Endothelial cell of umbilical vein (primary cell): ENCODE results near the gene FAM107A. TPM values are rescaled to one million over a fixed set of nuclear protein-coding genes. Genes with fewer than 3 reads are reported as not detected.

Source experiments
- BruUV-seq: library from RNA; stranded (reverse); fragments of 400-500 nt; replicated peaks from 2 replicates; lab custom pipeline; 2021; lab: Mats Ljungman, UMichigan
- CTCF ChIA-PET: fragments of 300-600, 350-600 bp; sonication (Branson Sonifier 250); formaldehyde crosslinking; loops from one replicate; lab custom pipeline; 2021; ENCODE audit warnings: antibody characterized with exemption, inconsistent platforms; lab: Charles Lee
- POLR2A ChIA-PET: fragments of 300-600, 350-600 bp; sonication (Branson Sonifier 250); formaldehyde crosslinking; loops from one replicate; lab custom pipeline; 2021; ENCODE audit warnings: antibody characterized with exemption, inconsistent platforms; lab: Charles Lee
- DNase-seq: peaks from one replicate; pipeline ENCODE4 v3.0.0-alpha.2; 2011; ENCODE audit warnings: low read depth, low spot score
- FAIRE-seq: peaks from 2 replicates; lab custom pipeline; 2011; peaks lifted over from hg19 to GRCh38; lab: Jason Lieb, UNC
- H2AFZ ChIP-seq: 2 replicates; pipeline ENCODE4 v1.6.0; 2012; ENCODE audit warnings: low read depth, low read length, control low read depth, inconsistent platforms
- H3K27ac ChIP-seq: 2 replicates; pipeline ENCODE4 v1.5.1; 2011; ENCODE audit warnings: low read depth, mild to moderate bottlenecking, control low read depth, low read length, moderate library complexity; ENCODE audit not compliant: insufficient read depth
- H3K27me3 ChIP-seq, 2 experiments: 2 replicates each; pipeline versions ENCODE4 v1.6.0 to v1.6.1; 2011; ENCODE audit warnings: low read length in 2 of 2, mixed read lengths in 1 of 2; ENCODE audit not compliant: control insufficient read depth in 2 of 2, insufficient read depth in 2 of 2
- H3K36me3 ChIP-seq, 2 experiments: 2 replicates in 1 of 2; 3 replicates in 1 of 2; pipeline ENCODE4 v1.5.1; 2011; ENCODE audit warnings: low read length in 2 of 2, mild to moderate bottlenecking in 1 of 2, moderate library complexity in 1 of 2; ENCODE audit not compliant: control insufficient read depth in 2 of 2, insufficient read depth in 2 of 2; ENCODE audit errors: extremely low read depth in 1 of 2
- H3K4me1 ChIP-seq: 3 replicates; pipeline ENCODE4 v1.5.1; 2011; ENCODE audit warnings: mild to moderate bottlenecking, low read length; ENCODE audit not compliant: control insufficient read depth, insufficient read depth; ENCODE audit errors: extremely low read depth
- H3K4me2 ChIP-seq: 2 replicates; pipeline ENCODE4 v1.6.1; 2011; ENCODE audit warnings: low read length, control low read depth, mixed read lengths; ENCODE audit not compliant: insufficient read depth
- H3K4me3 ChIP-seq, 3 experiments: fragments of 200-600 bp in 1 of 3; sonication (generic), shearing (Covaris generic) in 1 of 3; replicated peaks in 1 of 3; 2 replicates each; pipeline ENCODE4 v1.5.1; 2011 to 2016; ENCODE audit warnings: control low read depth in 3 of 3, low read length in 3 of 3, mild to moderate bottlenecking in 2 of 3, inconsistent platforms in 1 of 3, low read depth in 1 of 3, moderate library complexity in 1 of 3; ENCODE audit not compliant: insufficient read depth in 1 of 3
- H3K79me2 ChIP-seq: 2 replicates; pipeline ENCODE4 v1.6.0; 2012; ENCODE audit warnings: low read length, inconsistent platforms; ENCODE audit not compliant: control insufficient read depth, insufficient read depth
- H3K9ac ChIP-seq: replicated peaks from 2 replicates; pipeline ENCODE3; 2011; ENCODE audit warnings: low read length, control low read depth; ENCODE audit not compliant: insufficient read depth; ENCODE audit errors: extremely low read depth
- H3K9me1 ChIP-seq: replicated peaks from 3 replicates; pipeline ENCODE4 v1.6.0; 2011; ENCODE audit warnings: mild to moderate bottlenecking, low read length; ENCODE audit not compliant: control insufficient read depth, insufficient read depth; ENCODE audit errors: extremely low read depth
- H3K9me3 ChIP-seq: replicated peaks from 2 replicates; pipeline ENCODE4 v1.5.1; 2012; ENCODE audit warnings: low read length, inconsistent platforms; ENCODE audit not compliant: control insufficient read depth, insufficient read depth
- H4K20me1 ChIP-seq: replicated peaks from 2 replicates; pipeline ENCODE3; 2011; ENCODE audit warnings: mild to moderate bottlenecking, low read length; ENCODE audit not compliant: control insufficient read depth, insufficient read depth; ENCODE audit errors: extremely low read depth
- CTCF ChIP-seq, 2 donors: IDR thresholded peaks; 1 replicate in 1 of 2; 2 replicates in 1 of 2; pipeline ENCODE4 v1.5.1; 2011; ENCODE audit warnings: low read length in 2 of 2, mild to moderate bottlenecking in 2 of 2, moderate library complexity in 2 of 2, control low read depth in 1 of 2, inconsistent platforms in 1 of 2, low read depth in 1 of 2; ENCODE audit not compliant: insufficient read depth in 1 of 2; ENCODE audit errors: extremely low read depth in 1 of 2
- EZH2 ChIP-seq: IDR thresholded peaks from 2 replicates; pipeline ENCODE4 v1.6.1; 2012; ENCODE audit warnings: borderline replicate concordance, low read depth, mild to moderate bottlenecking, moderate library complexity, low read length, inconsistent platforms; ENCODE audit not compliant: severe bottlenecking
- FOS ChIP-seq: IDR thresholded peaks from 2 replicates; pipeline ENCODE4 v1.6.1; 2011; ENCODE audit warnings: mild to moderate bottlenecking, low read length, moderate library complexity, borderline replicate concordance; ENCODE audit not compliant: insufficient read depth
- GATA2 ChIP-seq: IDR thresholded peaks from 2 replicates; pipeline ENCODE4 v1.7.0; 2011; ENCODE audit warnings: low read depth, mild to moderate bottlenecking, moderate library complexity, mixed read lengths, low read length; ENCODE audit not compliant: insufficient read length, insufficient read depth
- JUN ChIP-seq: IDR thresholded peaks from 2 replicates; pipeline ENCODE4 v1.6.1; 2011; ENCODE audit warnings: borderline replicate concordance, low read depth; ENCODE audit not compliant: insufficient read length, insufficient read depth
- MYC ChIP-seq: IDR thresholded peaks from one replicate; pipeline ENCODE4 v1.6.1; 2011; ENCODE audit warnings: mild to moderate bottlenecking, low read depth, low read length
- POLR2A ChIP-seq: IDR thresholded peaks from 2 replicates; pipeline ENCODE4 v1.6.1; 2012; ENCODE audit warnings: low read depth, mild to moderate bottlenecking, control low read depth, low read length
- POLR2AphosphoS5 ChIP-seq: IDR thresholded peaks from 2 replicates; pipeline ENCODE4 v1.6.1; 2012; ENCODE audit warnings: low read depth, mild to moderate bottlenecking, control low read depth, low read length, moderate library complexity; ENCODE audit not compliant: insufficient read depth
- dilution Hi-C: fragments of 300-500 bp; cut with MboI; formaldehyde crosslinking; loops from one replicate; pipeline ENCODE4 v1.15.0; 2019; ENCODE audit warnings: low sequenced_read_pairs; ENCODE audit not compliant: extremely low pct_ligation_motif_present
- intact Hi-C: fragments of 100-400 bp; cut with micrococcal nuclease; formaldehyde crosslinking; loops from one replicate; pipeline ENCODE4 v1.10.0; 2022
- polyA plus RNA-seq, 4 experiments: library from polyadenylated mRNA; depleted of rRNA in 3 of 4; stranded (reverse) in 3 of 4; unstranded in 1 of 4; fragments of >200 nt; gene quantifications; 2 replicates each; pipeline versions ENCODE4 v1.2.1 to v1.2.3, GENCODE V29; 2011 to 2012; ENCODE audit warnings: missing spikeins in 1 of 4
- total RNA-seq: library from RNA; stranded (reverse); gene quantifications from 2 replicates; pipeline ENCODE4 v1.2.3, GENCODE V29; 2021
- TF ChIP-seq, protein P1 (sequence below): IDR thresholded peaks from 2 replicates; pipeline ENCODE4 v1.6.1; 2011; ENCODE audit not compliant: insufficient read depth, insufficient read length

Gene FAM107A
- total and polyA plus RNA-seq, 2 donors (not counting 3 experiments of a cell fraction or from before 2014, with no cell fraction given) = 5.7 to 10.7 TPM

DNA sequence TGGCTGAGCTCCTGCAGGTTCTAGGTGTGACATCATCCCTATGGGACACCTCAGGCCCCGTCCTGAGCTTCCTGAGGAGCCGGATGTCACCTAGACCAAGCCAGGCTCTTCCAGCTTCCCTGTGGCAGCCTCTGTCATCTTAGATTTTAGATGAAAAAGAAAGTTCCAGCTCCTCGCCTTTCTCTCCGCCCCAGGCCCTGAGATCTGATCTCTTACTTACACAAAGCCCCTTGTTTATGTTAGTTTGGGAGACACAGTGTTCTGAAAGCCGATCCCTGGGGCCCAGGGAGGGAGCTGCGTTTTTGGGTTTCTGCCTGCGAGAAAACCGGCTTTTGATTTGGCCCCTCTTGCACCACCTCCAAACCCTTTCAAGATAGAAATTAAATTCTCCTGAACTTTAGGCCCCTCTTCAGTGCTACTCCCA lies 40.2 kb upstream of the FAM107A start:
- dilution Hi-C loops = no loop called here
- no peaks in the 10 kb centered on the region for H3K9me3 ChIP-seq
- no peaks in the 10 kb centered on the region for H3K9me1 ChIP-seq
- no peak overlapping the region for H3K4me2 ChIP-seq
- DNase-seq = no peak
- no peaks in the 10 kb centered on the region for H3K4me1 ChIP-seq
- H2AFZ ChIP-seq = no peak overlapping the region
- H3K27me3 ChIP-seq = no peaks in the 10 kb centered on the region
- H3K27ac ChIP-seq = no peak overlapping the region
- H3K79me2 ChIP-seq = no peaks in the 10 kb centered on the region
- no peak overlapping the region for H3K4me3 ChIP-seq
- H3K36me3 ChIP-seq = no peaks in the 10 kb centered on the region
- CTCF ChIA-PET = interaction anchor here (2.7 to 3.3 kb wide), 2 partner anchors 12 to 32 kb away, joined by 10 to 14 read pairs; no protein-coding TSS in a partner anchor
- H3K9ac ChIP-seq = no peak overlapping the region
- BruUV-seq = no TSS peak
- POLR2A ChIA-PET = no interaction called here
- H4K20me1 ChIP-seq = no peaks in the 10 kb centered on the region
- intact Hi-C loops = no loop called here
- no peak for TF ChIP-seq CTCF (IDR thresholded peaks at IDR 0.05; ENCODE audit: extremely low read depth in 1 of 2, insufficient read depth in 1 of 2, low read depth in 1 of 2, low read length in 2 of 2)
- no peak for FAIRE-seq

DNA sequence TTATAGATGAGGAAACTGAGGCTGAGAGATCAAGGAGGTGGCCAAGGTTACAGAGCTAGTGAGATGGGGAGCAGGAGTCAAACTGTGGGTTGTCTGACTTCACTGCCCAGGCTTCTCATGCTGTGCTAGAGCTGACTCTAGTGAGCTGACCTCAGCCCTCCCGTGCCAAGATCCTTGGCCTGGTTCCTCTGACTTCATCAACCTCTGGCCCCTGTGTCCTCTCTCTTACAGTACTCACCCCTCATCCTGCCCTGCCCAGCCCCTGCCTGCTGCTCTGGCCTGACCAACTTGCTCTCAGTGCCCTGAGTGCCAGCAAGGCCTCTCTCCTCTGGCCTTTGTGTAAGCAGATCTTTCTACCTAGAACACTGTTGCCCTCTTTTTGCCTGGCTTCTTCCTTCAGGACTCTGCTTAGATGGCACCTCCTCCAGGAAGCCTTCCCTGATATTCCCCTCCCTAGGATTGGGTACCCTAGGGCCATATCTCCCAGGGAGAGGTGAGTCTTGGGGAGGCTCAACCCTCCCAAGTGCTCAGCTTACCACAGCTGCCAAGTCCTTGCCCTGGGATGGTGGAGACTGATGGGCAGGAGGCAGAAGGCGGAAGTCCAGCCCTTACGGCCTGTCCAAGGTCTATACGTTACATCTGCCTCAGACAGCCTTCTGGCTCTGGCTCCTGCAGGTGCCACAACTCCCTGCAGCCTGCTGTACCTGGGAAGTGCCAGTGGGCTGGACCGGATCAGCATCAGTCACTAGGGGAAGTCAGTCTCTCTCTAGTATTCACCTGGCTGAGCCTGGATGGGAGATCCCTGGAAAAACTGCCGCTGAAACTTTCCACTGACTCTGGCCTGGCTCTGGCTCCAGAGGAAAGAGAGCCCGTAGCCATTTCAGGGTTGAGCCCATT lies 36.3 kb upstream of the FAM107A start:
- no peak overlapping the region for H3K27ac ChIP-seq
- H3K4me2 ChIP-seq = no peak overlapping the region
- dilution Hi-C loops = no loop called here
- no peaks in the 10 kb centered on the region for H4K20me1 ChIP-seq
- FAIRE-seq (no peak), DNase-seq (no peak)
- BruUV-seq = no TSS peak
- CTCF ChIA-PET = interaction anchor here (1.2 to 1.4 kb wide), 2 partner anchors 9 to 16 kb away, joined by 3 to 4 read pairs; no protein-coding TSS in a partner anchor
- no peak for TF ChIP-seq GATA2
- TF ChIP-seq CTCF (IDR thresholded peaks at IDR 0.05; ENCODE audit: extremely low read depth in 1 of 2, insufficient read depth in 1 of 2, low read depth in 1 of 2, low read length in 2 of 2) = no peak
- no peak for TF ChIP-seq MYC
- no peak for TF ChIP-seq POLR2AphosphoS5
- TF ChIP-seq POLR2A = no peak
- TF ChIP-seq, protein P1, sequence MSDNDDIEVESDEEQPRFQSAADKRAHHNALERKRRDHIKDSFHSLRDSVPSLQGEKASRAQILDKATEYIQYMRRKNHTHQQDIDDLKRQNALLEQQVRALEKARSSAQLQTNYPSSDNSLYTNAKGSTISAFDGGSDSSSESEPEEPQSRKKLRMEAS = no peak
- no peak for TF ChIP-seq JUN
- no peak for TF ChIP-seq FOS
- no peak for TF ChIP-seq EZH2
- no peaks in the 10 kb centered on the region for H3K36me3 ChIP-seq
- H3K79me2 ChIP-seq = no peaks in the 10 kb centered on the region
- no peak overlapping the region for H3K9ac ChIP-seq
- no peaks in the 10 kb centered on the region for H3K4me1 ChIP-seq
- H3K27me3 ChIP-seq = no peaks in the 10 kb centered on the region
- H3K4me3 ChIP-seq = no peak overlapping the region
- intact Hi-C loops = no loop called here
- no peaks in the 10 kb centered on the region for H3K9me3 ChIP-seq
- POLR2A ChIA-PET = no interaction called here
- no peaks in the 10 kb centered on the region for H3K9me1 ChIP-seq
- H2AFZ ChIP-seq = no peak overlapping the region
